ENCODE measurements around the gene TAF4B.
A peak's percentile ranks its signal among the peaks of the same experiment; 100 is the strongest.
"Not testable (repeated sequence)": the region's sequence is repeated elsewhere in the genome, so short reads cannot be mapped to it uniquely, and the experiment has no call there.

Gene TAF4B

DNA sequence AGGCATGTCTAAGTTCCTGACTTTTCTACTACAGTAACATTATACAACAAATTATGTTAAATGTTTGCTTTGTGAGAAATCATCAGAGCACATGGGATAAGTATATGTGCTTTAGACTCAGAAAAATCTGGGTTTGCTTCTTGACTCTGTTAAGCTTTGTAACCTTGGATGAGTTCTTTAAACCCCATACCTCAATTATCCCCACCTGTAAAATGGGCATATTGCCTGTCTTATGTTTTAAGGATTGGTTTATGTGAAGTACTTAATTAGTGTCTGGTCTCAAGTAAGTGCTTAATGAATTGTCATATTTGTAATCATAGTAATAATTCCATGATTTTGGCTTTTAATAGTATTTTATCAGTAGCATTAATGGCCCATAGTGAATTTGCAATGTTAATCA lies 135.8 kb downstream of the TAF4B start:
- no peak for TF ChIP-seq CTCF (IDR thresholded peaks at IDR 0.05; ENCODE audit: control extremely low read depth, extremely low read depth, low read depth, missing control alignments)
- POLR2A ChIA-PET, result no interaction called here
- CTCF ChIA-PET, result interaction anchor here (3.4 kb wide), 1 partner anchor 22 kb away, joined by 13 read pairs; no protein-coding TSS in a partner anchor
- DNase-seq (ENCODE audit: extremely low spot score), result no peak

- ChIA-PET CTCF (interaction anchor here (10.2 kb wide), 1 partner anchor 16 kb away, joined by 94 read pairs; no protein-coding TSS in a partner anchor), POLR2A (no interaction called here)
- no peak for DNase-seq (ENCODE audit: extremely low spot score)
- TF ChIP-seq CTCF (IDR thresholded peaks at IDR 0.05; ENCODE audit: control extremely low read depth, extremely low read depth, low read depth, missing control alignments), result no peak
Measured at GRCh38 chr18:26367425-26367824, 141.2 kb downstream of the TAF4B start.

- CTCF ChIA-PET, result interaction anchor here (1.6 to 10.2 kb wide), 2 partner anchors 9 to 13 kb away, joined by 8 to 94 read pairs; no protein-coding TSS in a partner anchor
- POLR2A ChIA-PET, result no interaction called here
- no peak for DNase-seq (ENCODE audit: extremely low spot score)
- no peak for TF ChIP-seq CTCF (IDR thresholded peaks at IDR 0.05; ENCODE audit: control extremely low read depth, extremely low read depth, low read depth, missing control alignments)
Measured at GRCh38 chr18:26370037-26370436, 143.8 kb downstream of the TAF4B start.

- no peak for DNase-seq (ENCODE audit: extremely low spot score)
- POLR2A ChIA-PET, result no interaction called here
- CTCF ChIA-PET, result no interaction called here
- TF ChIP-seq CTCF (IDR thresholded peaks at IDR 0.05; ENCODE audit: control extremely low read depth, extremely low read depth, low read depth, missing control alignments), result no peak
Measured at GRCh38 chr18:26376105-26376504, 149.9 kb downstream of the TAF4B start.

DNA sequence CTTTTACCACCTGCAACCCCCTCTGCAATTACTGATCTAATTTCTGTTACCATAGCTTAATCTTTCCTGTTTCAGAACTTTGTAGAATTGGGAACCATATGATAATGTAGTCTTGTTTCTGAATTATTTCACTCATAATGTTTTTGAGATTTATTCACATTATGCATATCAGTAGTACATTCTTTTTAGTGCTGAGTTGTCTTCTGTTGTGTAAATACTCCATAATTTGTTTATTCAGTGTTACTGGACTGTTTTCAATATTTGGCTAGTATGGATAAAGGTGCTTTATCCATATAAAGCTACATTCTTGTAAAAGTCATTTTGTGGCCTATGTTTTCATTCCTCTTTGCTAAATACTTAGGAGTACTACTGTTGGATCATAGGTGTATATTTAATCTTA lies 152.5 kb downstream of the TAF4B start:
- CTCF ChIA-PET, result interaction anchor here (1.2 to 1.7 kb wide), 6 partner anchors 10 to 243 kb away, joined by 3 to 8 read pairs (median 4); no protein-coding TSS in a partner anchor
- no peak for DNase-seq (ENCODE audit: extremely low spot score)
- POLR2A ChIA-PET, result no interaction called here
- no peak for TF ChIP-seq CTCF (IDR thresholded peaks at IDR 0.05; ENCODE audit: control extremely low read depth, extremely low read depth, low read depth, missing control alignments)

- DNase-seq (ENCODE audit: extremely low spot score); POLR2A ChIA-PET: not testable (repeated sequence)
- CTCF ChIA-PET, result interaction anchor here (1.2 to 3.9 kb wide), 6 partner anchors 10 to 460 kb away, joined by 4 to 94 read pairs (median 5); no protein-coding TSS in a partner anchor
Measured at GRCh38 chr18:26381555-26381954, 155.3 kb downstream of the TAF4B start.

DNA sequence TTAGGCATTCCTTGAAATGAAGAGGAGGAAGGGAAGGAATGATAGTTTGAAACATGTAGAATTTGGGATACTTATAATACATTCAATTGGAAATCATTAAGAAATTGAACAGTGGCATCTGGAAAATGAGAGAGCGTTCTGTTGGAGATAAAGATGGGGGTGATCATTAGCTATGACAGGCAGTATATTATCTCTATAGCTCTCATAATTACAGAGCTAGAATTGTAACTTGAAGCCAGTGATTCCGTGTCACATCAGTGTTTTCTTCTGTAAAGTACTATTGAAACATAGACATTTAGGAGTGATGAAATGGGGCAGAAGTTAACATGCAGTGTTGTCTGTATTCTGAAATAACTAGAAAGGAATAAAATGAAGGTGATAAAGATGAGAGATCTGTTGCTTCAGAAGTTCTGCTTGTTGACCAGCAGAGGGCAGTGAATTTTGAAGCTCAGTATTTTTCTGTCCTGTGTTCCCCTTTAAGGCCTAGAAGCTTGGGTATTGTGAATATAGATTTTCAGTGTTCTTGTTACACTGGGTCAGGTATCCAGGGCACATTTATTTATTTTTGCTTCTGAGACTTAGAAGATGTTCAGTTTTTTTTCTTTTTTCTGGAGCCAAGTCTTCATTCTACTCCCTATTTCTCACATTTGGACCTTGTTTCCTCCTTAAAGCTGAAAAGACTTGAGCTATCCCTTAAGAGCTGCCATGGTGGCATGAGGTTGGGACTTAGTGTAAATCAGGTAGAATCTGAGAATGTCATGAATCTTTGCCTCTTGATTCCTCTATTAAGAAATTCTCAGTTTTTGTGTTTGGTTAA lies 157.4 kb downstream of the TAF4B start:
- CTCF ChIA-PET, result interaction anchor here (0.6 to 4.0 kb wide), 69 partner anchors 8 to 803 kb away, joined by 3 to 94 read pairs (median 4); partner anchors contain the start of gene KCTD1
- TF ChIP-seq CTCF (IDR thresholded peaks at IDR 0.05; ENCODE audit: control extremely low read depth, extremely low read depth, low read depth, missing control alignments), result peak; percentile 75
- POLR2A ChIA-PET, result interaction anchor here (0.5 kb wide), 1 partner anchor 166 kb away, joined by 4 read pairs; no protein-coding TSS in a partner anchor
- peak; percentile 47 for DNase-seq (ENCODE audit: extremely low spot score)

All from GM10248 (cell line).